ENCODE measurements around the gene WNT7A.

Gene WNT7A

DNA sequence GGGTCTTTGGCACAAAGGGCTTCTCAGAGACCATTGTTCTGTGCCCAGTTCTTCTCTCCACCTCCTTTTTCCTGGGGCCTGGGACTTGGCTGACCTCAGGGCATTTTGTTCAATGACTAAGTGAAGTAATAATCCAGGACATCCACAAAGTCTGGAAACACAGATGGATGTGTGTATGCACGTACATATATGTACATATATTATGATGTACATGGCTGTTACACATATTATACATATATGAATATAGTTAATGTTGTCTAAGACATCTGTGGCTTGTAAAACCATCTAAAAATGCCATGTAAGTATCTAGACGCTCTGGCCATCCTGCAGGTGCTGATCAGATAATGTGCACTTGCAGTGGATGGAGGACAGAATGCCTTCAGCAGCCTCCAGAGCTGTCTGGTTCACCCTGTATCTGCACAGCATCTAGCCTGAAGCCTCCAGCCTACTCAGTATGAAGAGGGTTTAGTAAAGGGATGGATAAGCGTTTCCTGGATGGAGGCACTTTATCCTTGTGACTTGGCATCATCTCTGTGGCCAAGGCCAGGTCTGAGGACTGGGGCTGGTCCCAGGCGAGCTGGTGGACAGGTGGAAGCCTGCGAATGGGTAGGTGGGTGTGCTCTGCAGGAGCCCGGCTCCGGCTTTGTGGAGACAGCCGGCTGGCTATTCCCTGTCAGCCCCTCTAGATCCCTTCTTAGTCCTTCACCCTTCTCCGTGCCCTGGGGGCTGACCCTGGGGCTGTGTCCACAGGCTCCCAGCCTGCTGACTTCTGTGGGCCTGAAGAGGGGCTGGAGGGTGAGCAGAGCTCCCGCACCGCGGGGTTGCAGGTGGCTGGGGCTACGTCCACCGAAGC lies 88.4 kb downstream of the WNT7A start:
- DNase-seq: no peak

DNA sequence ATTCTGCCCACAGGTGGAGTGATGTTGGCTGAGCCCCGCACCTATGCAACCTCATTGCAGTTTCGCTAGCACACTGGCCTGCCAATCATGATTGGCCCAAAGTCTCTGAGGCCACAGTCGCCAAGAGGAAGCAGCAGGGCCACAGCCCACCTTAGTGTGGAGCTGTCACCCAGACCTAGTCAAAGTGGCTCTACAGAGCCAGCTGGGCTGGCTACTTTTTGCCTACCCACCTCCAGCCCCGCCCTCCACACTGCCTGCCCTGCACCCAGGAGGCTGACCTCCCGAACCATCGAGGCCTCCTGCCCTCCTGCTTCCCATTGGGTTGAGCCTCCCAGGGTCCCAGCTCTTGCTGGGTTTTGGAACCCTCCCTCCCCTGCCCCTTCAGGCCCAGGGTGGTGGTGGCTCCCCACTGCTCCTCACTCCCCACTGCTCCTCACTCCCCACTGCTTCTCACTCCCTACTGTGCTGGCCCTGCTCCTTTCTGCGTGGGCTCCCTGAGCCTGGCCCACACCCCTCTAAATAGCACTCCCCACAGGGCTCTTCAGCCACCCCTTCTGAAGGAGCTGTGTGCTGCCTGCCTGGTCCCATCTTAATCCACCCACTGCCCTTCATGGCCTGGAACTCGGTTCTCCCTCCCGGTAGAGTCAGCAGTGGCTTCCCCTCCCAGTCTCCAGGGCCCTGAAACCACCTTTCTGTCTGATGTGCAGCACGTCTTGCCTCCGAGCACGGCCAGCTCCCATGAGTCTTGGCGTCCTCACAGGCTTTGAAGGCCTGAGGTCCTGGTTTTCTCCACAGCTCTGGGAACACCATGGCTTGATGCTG lies 89.3 kb downstream of the WNT7A start:
- DNase-seq: no peak

DNA sequence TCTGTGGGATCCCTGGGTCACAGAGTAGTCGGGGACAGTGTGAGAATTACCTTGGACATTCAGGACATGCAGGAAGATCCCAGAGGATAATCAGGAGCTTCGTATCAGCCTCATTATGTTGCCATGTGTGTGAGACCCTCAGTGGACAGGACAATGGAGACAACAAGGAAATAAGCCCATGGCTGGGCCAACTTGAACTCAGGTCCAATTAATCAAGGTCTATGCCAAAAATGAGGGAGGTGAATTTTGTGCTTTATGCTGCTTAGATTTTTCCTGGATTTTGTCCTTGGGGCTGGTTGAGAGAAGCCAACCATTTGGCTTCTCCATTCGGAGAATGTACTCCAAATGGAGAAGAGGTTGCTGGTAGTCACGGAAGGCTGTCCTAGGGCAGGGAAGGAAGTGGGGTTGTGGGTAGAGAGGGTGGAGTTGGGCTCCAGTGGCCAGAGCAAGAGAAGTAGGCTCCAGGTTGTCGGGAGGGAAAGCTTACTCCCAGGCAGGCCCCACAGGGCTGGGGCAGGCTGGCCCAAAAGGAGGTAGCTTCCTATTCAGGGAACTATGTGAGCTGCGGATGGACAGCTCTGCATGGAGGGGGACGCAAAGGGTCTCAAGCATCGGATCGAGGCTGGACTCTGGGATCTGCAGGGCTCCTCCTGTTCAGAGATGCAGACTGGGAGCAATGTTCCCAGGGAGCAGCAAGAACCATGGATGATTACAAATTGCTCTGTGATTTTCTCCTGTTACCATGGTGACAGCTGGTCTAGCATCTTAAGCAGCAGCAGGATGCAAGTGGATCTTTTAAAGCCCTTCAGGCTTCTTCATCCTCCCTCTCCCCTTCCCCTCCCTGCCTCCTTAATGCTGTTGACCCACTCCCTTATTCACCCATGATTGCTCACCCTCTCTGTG lies 91.1 kb downstream of the WNT7A start:
- no peak for DNase-seq

DNA sequence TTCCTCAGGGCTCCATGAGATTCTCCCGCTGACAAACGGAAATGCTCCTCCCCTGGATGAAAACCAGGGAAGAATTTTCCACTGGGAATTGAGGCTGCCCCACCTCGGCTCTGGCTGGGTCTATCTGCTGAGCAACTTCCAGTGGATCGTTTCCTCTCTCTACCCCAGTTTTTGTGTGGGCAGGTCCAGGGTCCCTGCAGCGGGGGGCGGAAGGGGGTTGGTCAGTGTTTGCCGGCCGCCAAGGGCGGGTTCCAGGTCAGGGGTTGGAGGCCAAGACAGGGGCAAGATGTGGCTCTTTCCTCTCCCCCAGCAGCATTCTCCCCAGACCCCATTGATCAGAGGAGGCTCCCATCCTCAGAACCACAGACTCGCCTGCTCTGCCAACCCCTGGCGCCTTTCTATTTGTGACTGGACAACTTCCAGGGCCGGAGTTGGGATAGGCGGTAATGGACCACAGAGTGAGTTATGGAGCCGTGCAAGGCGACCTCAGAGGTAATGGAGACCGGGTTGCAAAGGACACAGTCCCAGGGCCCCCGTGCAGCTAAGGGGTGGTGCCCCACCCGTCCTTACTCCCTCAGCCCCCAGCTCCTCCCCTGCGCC lies 92.2 kb downstream of the WNT7A start:
- DNase-seq: no peak

DNA sequence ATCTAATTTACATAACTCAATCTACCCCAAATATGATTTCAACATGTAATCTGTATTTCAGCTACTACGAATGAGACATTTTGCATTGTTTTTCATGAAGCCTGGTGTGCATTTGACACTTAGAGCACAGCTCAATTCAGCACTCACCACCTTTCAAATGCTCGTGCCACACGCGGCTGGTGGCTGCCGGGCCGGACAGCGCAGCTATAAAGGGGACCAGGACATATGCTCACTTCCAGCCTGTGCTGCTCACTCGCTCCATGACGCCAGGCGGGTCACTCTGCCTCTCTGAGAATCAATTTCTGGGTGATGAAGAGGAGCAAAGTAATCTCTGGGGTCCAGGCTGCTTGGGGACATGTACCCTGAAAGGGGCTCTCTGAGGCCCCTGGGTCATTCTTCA lies 93.1 kb downstream of the WNT7A start:
- no peak for DNase-seq

DNA sequence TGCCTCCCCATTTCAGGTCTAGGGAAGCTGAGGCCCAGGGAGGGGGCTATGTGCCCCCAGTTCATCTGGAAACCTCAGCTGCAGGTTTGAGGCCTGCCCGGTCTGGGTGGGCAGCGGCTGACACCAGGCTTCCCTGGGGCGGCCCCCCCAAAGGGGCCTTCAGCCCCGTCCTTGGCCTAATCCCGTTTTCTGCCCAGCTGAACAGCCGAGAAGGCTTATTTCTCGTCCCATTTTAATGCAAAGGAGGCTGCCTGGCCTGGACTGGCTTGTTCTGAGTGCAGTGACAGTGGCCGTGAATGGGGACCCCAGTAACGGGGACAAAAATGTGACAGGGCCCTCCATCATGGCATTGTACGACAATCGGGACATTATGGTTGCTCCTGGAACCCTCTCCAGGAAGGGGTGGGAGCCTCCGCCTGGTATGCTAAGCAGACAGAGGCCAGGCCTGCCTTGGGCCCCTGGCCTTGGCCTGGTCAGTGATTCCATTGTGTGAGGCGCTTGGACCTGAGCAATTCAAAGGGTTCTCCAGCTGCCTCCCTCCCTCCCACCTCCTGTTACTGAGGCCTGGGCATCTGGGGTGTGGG lies 93.9 kb downstream of the WNT7A start:
- no peak for DNase-seq

DNA sequence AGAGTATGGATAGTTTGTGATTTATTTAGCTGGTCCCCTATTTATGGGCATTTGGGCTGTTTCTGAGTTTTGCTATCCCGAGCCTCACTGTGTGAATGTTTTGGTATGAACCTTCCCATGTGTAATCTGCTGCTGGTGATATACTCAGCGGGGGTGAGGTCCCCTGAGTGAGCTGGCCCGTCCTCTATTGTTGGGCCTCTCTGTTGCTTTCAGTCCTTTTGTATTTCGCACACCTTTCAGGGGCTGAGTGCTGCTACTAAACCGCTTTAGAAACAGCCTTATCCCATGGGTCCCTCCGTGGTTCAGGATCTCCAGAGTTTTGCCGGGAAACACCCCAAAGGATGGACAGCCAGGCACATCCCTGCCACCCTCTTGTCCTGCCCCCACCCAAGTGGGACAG lies 94.5 kb downstream of the WNT7A start:
- no peak for DNase-seq

DNA sequence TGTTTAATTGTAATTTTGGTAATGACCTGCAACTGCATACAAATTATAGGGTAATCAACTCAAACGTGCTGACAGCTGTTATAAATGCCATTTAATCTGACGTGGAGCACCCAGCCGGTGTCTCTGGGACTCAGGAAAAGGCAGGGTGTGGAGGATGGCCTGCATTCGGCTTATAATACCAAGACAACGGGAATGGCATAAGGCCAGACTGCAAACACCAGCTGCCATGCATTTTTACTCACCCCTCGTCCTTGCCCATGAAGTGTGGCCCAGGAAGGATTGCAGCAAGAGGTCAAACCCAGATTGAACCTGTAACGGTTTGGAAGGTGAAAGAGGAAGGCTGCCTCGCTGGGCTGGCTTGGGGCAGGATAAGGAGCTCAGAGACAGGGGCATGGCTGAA lies 96.4 kb downstream of the WNT7A start:
- peak; percentile 87 for DNase-seq

DNA sequence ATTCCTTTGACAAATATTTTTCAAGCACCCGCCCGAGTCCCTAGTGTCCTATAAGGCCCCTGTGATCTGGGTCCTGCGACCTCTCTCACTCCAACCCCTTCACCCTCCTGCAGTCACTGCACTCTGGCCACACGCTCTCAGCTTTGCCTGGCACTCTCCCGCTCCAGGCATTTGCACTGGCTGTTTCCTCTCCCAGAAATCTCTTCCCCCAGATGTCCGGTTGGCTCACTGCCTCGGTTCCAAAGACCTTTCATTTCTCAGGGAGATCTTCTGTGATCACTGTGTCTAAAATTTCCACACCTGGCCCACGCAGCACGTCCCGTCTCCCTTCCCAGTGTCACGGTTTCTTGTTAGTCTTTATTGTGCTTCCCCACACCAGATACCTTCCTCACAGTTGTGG lies 97.4 kb downstream of the WNT7A start:
- peak; percentile 24 for DNase-seq

DNA sequence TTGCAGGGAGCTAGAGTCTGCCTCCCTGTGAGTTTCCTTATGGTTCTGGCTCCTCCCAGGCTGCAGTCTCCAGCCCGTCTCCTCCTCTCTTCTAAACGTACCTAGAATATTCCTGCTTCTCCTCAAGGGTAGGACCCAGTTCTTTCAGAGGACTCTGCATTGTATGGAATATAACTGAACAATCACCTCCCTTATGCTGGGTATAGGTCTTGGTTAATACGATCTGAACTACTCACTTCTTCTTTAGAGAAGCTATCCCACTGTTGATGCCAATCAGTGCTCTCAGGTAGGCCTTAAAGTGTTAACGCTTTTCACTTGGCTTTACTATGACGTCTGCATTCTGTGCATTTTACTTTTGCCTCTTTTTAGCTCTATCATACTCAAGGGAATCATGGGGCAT lies 98.5 kb downstream of the WNT7A start:
- no peak for DNase-seq

DNA sequence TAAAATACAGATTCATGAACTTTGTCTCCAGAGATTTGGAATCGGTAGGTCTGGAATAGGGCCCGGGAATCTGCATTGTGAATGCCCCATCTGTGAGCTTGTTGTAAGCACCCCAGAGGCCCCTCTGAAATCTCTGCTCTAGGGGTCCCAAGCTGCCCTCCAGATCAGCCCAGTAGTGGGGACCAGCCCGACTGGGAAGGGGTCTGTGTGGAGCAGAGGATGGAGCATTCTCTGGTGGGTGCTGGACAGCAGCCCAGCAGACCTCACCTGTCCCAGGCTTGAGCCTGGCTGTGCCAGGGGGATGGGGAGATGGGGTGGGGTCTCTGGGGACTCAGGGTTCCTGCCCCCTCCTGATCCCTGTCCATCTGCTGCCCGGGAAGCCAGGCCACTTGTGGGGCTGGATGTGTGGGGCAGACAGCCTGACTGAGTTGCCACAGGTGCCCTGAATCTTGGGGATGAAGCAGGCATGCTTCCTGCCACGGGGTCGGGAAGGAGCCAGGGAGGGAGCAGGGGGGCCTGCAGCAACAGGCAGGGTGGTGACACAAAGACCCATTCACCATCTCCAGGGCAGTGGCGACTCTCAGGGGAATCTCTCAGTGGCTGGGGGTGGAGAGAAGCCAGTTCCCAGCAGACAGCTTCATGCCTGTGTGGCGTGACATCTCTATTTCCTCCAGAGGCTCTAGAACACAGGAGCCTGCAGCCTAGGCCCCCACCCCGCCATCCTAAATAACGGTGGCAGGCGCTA lies 99.3 kb downstream of the WNT7A start:
- DNase-seq: no peak

DNA sequence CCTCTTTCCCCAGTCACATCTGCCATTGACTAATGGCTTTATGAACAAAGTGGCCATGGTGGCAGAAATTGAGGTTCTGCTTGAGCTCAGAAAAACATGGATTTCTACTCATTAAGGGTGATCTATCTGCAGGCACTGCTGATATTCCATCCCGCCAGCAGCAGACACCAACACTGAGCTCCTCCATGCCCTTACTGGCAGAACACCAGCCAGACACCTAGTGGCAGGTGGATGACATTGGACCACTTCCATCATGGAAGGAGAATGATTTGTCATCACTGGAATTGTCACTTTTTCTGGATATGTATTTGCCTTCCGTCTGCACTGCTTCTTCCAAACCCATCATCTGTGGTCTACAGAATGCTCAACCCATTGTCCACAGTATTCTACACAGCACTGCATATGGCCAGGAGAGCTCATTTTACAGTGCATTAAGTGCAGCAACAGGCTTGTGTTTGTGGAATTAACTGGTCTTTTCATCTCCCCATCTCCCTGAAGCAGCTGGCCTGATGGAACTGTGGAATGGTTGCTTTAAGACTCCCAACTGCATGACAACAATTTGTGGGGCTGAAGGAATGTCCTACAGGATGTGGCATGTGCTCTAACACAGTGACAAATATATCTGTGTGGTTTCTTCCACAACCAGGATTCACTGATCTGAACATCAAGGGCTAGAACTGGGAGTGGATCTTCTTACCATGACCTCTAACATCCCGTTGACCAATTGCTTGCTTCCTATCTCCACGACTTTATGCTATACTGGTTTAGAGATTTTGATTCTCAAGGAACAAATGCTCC lies 103.4 kb downstream of the WNT7A start:
- no peak for DNase-seq

DNA sequence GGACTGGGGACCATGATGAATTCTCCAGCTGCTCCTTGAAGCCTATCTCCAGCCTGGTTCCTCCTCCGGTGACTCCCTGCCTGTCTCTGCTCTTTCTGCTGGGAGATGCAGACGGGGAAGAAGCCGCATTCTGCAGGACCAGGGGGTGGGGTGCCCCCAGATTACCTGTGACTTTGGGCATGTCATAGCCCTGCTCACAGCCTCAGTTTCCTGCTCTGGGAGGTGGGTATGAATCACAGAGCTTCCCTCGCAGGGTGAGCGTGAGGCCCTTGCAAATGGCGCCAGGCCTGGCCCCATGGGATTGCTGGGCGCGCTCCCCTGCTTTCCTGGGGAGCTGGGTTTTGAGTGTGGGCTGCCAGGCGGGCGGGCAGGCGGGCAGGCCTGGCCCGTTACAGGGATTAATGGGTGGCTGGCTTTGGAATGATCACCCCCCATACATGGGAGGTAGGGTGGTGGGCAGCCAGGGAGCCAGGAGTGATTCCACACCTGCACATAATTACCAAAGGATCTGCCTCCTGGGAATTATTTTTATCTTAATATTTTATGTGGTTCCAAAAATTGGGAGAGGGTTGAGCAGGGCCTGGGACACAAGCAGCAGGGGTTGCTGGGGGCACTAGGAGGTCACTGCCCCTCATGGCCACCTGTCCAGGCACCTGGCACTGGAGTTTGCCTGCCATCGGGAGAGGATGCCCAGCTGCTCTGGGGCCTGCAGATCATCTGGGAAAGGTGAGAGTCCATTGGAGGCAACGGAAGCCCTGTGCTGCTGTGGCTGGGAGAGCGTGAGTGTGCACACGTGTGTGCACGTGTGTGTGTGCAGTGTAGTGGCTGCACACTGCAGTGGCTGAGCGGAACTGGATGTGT lies 106.8 kb downstream of the WNT7A start:
- DNase-seq: no peak

DNA sequence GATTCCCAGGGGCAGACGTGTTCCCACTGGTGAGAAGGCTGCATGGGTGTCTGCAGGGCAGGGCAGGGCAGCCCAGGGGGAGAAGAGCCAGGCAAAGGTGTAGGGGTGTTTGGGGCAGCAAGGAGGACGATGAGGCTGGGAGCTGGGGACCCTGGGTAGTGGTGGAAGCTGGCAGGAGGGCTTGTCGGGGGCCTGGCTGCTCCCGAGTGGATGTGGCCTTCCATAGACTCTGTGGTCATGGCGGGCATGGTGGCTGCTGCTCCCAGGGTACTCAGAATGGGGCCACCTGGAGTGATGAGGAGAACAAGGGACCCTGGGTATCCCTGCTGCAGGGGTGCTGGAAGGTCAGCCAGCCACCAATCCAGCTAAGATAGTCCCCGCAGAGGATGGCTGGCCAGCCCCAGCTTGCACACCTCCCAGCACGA lies 107.5 kb downstream of the WNT7A start:
- no peak for DNase-seq

DNA sequence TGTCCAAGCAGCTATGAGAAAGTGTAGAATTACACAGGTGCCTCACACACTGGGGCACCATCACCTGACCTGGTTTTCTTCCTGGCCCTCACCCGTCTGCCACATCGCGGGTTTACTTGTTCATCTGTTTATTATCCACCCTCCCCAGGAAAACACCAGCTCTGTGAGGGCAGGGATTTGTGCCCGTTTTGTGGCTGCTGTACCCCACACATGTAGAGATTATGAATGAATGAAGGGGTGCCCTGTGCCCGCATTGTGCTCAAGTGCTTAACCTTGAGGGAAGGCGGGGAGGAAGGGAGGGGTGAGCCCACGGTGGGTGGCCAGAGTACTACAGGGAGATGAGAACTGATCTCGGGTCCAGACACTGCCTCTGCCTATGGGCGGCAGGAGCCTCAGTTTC lies 108.4 kb downstream of the WNT7A start:
- DNase-seq: no peak

DNA sequence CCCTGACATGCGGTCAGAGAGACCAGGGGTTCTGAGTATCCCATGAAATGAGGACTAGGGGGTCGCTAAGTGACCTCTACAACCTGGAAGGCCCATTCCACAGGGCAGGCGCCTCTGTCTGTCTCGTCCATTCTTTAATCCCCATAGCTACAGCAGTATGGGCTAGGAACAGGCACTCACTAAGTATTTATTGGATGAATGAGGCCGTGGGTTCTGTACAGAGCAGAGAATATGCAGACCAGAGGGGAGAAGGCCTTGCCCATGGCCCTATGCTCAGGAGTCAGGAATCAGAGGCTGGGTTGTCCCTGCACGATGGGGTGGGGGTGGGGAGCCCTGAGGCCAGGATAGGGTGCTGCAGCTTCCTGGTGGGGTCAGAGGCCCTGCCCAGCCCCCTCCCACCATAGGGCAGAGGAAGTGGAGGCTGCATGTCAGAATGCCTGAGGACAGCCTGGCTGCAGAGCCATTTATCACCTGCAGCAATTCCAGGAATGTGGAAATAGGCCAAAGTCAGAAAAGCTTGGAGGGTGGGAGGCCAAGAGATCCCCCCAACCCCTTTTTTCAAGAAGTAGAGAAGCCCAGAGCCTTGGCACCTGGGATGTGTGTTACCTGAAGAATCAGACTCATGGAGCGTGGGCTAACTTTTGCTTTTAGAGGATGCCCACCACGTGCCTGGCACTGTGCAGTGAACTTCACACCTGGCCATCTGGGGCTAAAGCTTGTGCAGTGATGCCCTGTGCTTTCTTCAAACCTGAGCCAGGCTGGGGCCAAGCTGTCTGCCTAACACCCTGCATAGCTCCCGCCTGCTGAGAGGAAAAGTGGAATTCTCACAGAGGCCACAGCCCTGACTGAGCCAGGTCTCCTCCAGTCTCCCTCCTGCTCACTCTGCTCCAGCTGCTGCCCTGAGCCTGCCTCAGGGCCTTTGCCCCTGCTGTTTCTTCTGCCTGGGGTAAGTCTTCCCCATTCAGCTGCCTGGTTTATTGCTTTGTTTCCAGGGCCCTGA lies 109.4 kb downstream of the WNT7A start:
- DNase-seq: no peak

DNA sequence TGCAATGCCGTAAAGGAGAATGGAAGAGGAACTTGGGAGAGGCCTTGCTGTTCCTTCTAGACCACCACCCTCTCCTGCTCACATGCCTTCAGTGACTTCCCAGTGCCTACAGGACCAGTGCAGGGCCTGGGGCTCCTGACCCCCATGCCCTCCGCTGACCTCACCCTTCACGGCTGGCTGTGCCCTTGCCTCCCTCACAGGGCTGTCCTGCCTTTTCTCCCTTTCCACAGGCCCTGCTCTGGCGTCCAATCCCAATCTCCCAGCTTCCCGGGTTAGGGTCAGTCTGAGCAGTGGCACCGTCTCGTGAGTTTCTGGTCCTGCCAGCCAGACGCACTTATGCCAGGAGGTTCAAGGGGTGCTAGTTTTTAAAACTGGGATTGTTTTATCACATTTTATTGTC lies 110.4 kb downstream of the WNT7A start:
- DNase-seq: no peak

DNA sequence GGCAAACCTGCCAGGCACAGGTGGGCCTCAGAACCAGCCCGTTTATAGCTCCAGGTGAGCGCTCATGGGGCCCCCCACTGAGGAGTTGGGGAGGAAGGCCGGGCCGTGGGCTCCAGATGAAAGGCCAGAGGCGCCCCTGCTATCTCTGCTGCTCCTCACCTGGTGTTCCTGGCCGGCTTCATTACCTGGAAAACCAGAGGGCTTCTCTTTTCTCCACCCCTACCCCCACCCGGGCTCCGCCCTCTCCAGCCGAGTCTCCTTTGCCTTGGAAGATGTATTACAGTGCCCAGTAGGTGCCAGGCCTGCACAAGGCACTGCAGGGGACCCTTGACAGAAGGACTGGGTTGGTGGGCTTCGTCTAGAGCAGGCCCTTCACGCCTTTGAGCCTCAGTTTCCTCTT lies 111.4 kb downstream of the WNT7A start:
- no peak for DNase-seq

All from NCI-H69 (cell line).